ENCODE results near the gene SRPK2.
"Not testable (repeated sequence)": the region's sequence is repeated elsewhere in the genome, so short reads cannot be mapped to it uniquely, and the experiment has no call there.

The SRPK2 gene

DNA sequence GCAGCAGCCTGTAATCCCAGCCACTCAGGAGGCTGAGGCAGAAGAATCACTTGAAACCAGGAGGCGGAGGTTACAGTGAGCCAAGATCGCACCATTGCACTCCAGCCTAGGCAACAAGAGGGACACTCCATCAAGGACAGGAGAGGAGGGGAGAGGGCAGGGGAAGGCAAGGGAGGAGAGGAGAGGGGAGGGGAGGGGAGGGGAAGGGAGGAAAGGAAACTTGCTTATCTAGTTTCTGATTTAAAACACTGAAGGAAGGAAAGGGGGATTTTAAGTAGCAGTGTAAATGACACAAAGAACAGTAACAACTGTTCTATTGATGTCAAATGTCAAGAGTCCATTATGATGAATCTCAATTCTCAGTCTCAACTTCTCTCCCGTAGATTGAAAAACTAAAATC lies 43.7 kb downstream of the SRPK2 start:
- no peak for DNase-seq (ENCODE audit: insufficient read length, low spot score)
- no peak for FAIRE-seq

DNA sequence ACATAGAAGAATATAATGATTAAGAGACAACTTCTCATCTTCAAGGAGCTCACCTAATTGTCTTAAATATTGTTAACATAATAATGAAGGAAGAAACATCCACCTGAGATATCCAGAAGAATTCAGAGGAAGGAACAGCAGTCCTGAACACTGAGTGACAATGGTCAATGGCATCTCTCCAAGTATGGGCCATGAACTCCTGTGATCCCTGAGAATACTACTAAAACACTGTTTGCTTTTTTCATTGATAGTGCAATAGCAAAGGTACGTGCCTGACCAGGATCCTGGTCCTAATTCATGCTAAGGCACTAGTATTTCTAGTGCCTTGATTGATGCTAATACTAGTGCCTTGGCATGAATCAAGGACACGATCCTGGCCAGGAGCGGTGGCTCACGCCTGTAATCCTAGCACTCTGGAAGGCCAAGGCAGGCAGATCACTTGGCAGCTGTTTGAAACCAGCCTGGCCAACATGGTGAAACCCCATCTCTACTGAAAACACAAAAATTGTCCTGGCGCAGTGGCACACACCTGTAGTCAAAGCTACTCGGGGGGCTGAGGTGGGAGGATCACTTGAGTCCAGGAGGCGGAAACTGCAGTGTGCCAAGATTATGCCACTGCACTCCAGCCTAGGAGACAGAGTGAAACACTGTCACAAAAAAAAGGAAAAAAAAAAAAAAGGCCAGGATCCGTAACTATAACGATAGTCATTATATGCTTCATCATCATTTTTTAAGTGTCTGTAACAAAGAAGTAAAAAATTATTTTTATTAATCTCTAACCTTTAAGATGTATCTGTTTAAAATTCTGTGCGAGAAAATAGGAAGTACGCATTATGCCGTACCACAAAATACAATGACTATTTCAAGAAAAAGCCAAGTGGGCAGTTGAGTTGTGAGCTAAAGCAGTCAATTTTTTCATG lies 49.1 kb downstream of the SRPK2 start:
- FAIRE-seq (no peak), DNase-seq (ENCODE audit: insufficient read length, low spot score) (no peak)

GRCh38 chr7:105337529-105337928 lies 51.2 kb downstream of the SRPK2 start:
- FAIRE-seq (no peak), DNase-seq (ENCODE audit: insufficient read length, low spot score) (no peak)

GRCh38 chr7:105336009-105336408 lies 52.7 kb downstream of the SRPK2 start:
- DNase-seq (ENCODE audit: insufficient read length, low spot score), result no peak
- FAIRE-seq, result no peak

GRCh38 chr7:105332661-105333060 lies 56.1 kb downstream of the SRPK2 start:
- not testable (repeated sequence) for DNase-seq (ENCODE audit: insufficient read length, low spot score); FAIRE-seq

DNA sequence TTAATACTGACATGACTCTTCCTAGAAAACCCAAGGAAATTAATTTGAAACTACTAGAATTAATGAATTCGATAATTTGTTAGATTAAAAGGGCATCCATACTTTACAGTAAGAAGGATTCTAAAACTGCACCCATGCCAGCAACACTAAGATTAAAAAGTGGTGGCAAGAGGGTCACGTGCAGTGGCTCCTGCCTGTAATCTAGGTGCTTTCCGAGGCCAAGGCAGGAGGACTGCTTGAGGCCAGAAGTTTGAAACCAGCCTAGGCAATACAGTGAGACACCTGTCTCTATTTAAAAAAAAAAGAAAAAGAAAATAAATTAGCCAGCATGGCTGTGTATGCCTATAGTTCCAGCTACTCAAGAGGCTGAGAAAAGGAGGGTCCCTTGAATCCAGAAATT lies 58.2 kb downstream of the SRPK2 start:
- no peak for DNase-seq (ENCODE audit: insufficient read length, low spot score)
- no peak for FAIRE-seq

DNA sequence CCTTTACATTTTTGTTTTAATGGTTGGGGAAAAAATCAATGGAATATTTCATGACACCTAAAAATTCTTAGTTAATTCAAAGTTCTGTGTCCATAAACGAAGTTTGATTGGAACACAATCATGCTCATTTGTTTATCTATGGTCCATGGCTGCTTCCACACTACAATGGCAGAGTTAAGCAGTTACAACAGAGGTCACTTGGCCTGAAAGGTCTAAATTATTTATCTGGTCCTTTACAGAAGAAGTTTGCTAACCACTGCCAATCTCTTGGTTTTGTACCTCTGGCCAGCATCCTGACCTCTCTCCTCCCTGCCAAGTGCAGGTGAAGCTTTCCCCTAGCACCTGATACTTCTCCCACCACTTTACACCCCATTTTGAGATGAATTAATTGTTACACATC lies 61.5 kb downstream of the SRPK2 start:
- DNase-seq (ENCODE audit: insufficient read length, low spot score) (no peak), FAIRE-seq (peak; percentile 21)

DNA sequence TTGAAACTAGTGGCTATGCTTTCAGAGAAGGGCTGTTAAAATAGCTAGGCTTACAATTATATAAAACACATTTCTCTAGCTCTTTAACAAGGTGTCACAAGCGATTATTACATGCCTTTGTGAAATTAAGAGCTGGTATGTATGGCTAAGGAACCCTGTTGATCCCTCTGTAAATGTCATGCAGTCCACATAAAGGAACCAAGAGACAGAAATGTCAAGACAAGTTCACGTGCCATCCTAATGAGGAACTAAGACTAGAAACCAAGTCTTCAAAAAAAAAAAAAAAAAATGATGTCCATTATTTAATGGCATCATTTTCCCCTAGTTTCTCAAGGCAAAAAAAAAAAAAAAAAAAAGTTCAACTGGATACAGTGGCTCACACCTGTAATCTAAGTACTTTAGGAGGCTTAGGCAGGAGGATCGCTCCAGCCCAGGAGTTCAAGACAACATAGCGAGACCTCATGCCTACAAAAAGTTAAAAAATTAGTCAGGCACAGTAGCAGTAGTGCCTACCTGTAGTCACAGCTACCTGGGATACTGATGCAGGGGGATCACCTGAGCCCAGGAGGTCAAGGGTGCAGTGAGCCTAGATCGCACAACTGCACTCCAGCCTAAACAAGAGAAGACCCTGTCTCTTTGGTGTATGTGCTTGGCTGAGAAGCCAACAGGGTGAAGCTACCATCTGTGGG lies 63.4 kb downstream of the SRPK2 start:
- FAIRE-seq (peak; percentile 28), DNase-seq (ENCODE audit: insufficient read length, low spot score) (no peak)

DNA sequence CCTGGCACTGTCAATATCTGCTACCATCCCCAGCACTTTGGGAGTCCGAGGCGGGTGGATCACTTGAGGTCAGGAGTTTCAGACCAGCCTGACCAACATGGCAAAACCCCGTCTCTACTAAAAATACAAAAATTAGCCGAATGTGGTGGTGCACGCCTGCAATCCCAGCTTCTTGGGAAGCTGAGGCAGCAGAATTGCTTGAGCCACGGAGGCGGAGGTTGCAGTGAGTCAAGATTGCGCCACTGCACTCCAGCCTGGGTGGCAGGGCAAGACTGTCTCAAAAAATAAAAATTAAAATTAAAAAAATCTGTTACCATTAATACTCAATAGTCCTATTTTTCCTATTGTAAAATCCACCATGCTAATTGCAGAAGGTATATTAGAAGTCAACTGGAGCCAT lies 64.1 kb downstream of the SRPK2 start:
- not testable (repeated sequence) for FAIRE-seq

GRCh38 chr7:105323366-105323765 lies 65.4 kb downstream of the SRPK2 start:
- DNase-seq (ENCODE audit: insufficient read length, low spot score) (no peak), FAIRE-seq (no peak)

More for the DNA sequence above, 64.1 kb downstream of the SRPK2 start:
- DNase-seq (ENCODE audit: insufficient read length, low spot score), result not testable (repeated sequence)

DNA sequence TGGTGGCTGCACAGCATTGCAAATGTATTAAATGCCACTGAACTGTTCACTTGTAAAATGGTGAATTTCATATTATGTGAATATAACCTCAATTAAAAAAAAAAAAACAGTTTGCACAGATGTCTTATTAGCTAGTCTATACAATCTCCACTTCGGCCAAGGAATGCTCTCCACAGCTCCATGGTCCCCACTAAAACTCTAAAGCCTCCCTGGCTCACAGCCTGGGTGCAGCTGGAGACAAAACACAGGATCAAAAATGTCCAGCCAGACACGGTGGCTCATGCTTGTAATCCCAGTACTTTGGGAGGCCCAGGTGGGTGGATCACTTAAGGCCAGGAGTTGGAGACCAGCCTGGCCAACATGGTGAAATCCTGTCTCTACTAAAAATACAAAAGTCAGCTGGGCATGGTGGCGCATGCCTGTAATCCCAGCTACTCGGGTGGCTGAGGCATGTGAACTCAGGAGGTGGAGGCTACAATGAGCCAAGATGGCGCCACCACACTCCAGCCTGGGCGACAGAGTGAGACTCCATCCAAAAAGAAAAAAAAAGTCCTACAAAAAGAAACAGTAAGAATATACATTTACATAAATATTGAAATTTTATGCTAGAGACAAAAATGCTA lies 66.0 kb downstream of the SRPK2 start:
- no peak for DNase-seq (ENCODE audit: insufficient read length, low spot score)
- no peak for FAIRE-seq

GRCh38 chr7:105321754-105322455 lies 66.8 kb downstream of the SRPK2 start:
- FAIRE-seq (no peak), DNase-seq (ENCODE audit: insufficient read length, low spot score) (no peak)

DNA sequence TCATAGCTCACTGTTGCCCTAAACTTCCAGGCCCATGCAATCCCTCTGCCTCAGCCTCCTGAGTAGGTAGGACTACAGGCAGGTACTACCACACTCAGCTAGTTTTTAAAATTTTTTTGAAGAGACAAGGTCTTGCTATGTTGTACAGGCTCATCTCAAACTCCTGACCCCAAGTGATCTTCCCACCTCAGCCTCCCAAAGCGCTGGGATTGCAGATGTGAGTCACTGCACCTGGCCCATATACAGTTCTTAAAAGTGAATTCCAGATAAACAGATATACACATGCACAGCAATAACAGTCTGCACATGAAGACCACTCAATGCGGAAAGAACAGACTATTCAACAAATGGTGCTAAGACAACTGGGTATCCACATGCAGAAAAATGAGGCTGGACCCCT lies 67.8 kb downstream of the SRPK2 start:
- FAIRE-seq, result no peak
- no peak for DNase-seq (ENCODE audit: insufficient read length, low spot score)

DNA sequence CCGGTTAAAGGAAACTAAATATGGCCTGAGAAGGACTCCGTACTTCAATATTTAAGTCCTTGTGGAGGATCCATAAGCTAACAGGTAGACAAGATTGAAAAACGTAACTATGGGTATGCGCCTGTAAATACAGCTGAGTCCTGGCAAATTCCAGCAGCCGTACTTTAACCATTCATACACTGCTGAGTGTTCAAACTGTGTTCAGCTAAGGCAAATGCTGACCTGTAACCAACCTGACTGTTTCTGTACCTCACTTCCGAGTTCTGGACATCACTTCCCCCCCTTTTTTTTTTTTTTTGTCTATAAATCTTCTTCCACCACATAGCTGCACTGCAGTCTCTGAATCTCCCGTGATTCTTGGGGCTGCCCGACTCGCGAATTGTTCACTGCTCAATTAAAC lies 69.1 kb downstream of the SRPK2 start:
- no peak for DNase-seq (ENCODE audit: insufficient read length, low spot score)
- FAIRE-seq, result no peak

DNA sequence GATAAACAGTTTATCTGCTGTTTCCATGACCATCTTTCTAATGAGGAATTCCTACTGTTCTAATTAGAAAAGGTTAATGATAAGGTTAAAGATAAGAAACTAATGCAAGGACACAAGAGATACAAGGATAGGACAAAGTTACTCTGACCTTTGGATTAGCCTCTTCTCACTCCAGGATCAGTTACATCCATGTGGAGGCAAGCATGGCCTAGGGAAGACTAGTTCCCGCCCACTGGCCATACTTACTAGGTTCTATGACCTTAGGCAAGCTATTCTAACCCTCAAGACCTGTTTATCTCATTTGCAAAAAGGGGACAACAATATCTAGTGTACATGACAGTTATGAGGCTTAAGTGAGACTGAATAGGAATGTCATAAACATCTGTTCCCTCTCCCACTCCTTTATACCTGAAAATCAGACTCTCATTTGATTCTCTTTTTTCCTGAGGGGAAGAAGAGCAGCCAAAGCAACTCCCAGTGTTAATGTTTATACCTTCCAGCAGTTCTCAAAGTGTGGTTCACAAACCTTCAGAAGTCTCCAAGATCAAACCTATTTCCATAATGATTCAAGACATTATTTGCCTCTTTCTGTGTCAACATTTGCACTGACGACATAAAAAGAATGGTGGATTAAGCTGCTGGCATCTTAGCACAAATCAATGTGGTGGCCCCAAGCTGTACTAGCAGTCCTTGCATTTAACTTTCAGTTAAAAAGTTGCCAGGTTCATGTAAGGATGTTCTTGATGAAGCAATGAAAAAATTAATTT lies 72.0 kb downstream of the SRPK2 start:
- no peak for FAIRE-seq
- DNase-seq (ENCODE audit: insufficient read length, low spot score), result no peak

GRCh38 chr7:105315357-105315756 lies 73.4 kb downstream of the SRPK2 start:
- no peak for FAIRE-seq

DNA sequence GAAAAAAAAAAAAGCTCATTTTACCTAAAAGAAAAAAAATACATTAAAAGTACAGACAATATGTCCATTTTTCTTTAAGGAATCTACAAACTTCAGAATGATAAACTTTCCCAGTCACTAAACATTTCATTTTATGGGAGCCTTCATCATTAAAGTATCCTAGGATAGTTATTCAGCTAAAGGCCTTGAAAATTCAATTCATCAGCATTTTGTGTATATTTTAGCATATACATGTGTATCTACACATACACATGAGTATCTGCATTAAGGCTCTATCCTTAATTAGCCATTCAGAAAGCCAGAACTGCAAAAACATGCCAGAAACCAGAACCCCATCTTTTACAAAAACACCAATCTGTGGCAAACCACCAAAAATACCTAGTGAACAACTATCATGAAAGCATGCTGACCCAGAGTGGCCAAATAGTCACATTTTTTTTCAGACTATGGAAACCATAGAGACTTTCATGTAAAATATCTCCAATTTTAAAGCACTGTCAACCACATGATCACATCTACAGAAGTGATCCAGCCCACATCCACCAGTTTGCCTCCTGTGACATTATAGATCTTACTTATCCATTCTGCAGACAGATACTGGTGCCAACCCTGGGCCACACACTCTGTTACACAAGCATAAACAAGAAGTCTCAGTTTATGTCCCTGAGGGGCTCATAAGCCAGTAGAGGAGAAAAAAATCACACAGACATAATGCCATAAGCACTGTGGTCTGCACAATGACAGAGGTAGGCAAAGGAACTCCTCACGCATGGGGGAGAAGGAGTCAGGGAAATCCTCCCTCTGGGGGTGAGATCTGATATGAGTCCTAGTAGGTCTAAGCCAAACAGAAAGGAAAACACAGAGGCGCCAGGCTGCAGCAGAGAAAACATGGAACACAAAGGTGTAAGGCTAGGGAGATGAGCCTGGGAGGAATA lies 79.2 kb downstream of the SRPK2 start:
- FAIRE-seq (peak; percentile 71), DNase-seq (ENCODE audit: insufficient read length, low spot score) (peak; percentile 9)

More at GRCh38 chr7:105315357-105315756, 73.4 kb downstream of the SRPK2 start:
- no peak for DNase-seq (ENCODE audit: insufficient read length, low spot score)

DNA sequence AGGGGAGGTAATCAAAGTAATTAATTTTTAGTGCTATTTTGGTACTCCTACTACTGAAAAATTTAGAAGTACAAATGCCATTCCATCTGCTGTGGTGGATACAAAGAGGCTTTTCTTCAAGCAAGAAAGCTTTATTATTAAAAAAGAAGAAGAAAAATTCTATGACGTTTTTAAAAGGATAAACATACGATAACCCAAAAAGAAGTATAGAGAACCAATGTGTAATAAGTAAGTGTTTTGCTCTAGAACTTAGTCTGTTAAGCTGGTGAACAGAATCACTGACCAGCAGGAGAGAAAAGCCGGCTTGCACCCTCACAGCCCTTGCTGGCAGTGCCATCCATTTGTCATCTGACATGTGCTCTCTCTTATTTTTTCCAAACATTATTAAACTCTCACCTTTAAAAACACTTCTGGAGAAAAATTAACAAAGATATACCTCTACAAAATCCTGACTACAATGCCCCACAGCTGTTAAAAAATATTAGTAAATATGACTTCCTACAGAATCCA lies 81.5 kb downstream of the SRPK2 start:
- no peak for FAIRE-seq
- DNase-seq (ENCODE audit: insufficient read length, low spot score), result no peak

DNA sequence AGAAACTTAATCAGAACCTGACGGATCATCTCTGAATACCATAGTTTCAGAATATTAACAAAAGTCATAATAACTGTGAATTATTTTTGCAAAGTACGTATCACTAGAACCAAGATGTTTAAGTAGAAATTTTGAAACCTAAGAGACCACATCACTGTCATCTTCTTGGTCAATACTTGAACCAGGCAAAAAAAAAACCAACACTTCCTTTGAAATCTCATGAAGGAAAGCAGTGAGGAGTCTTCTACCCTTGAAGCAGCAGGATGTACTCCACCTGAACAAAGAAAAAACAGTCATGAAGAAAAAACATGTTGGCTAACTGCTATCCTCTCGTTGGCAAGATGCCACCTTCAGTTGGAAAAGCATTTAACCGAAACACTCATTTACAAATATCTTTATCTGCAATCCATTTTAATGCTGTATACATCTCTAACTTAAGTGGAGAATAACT lies 82.4 kb downstream of the SRPK2 start:
- DNase-seq (ENCODE audit: insufficient read length, low spot score) (no peak), FAIRE-seq (no peak)
